ENCODE results near the gene PODN.

PODN gene

GRCh38 chr1:53091841-53092645 lies 30.0 kb downstream of the PODN start:
- no peak for DNase-seq

GRCh38 chr1:53092659-53093450 lies 30.8 kb downstream of the PODN start:
- no peak for DNase-seq

- DNase-seq = no peak
Measured at GRCh38 chr1:53093451-53093754, 31.4 kb downstream of the PODN start.

GRCh38 chr1:53093778-53094532 lies 31.9 kb downstream of the PODN start:
- no peak for DNase-seq

GRCh38 chr1:53094533-53094919 lies 32.5 kb downstream of the PODN start:
- DNase-seq = no peak

- DNase-seq = no peak
Measured at GRCh38 chr1:53104289-53104913, 42.4 kb downstream of the PODN start.

- DNase-seq = no peak
Measured at GRCh38 chr1:53107090-53107489, 45.1 kb downstream of the PODN start.

- no peak for DNase-seq
Measured at GRCh38 chr1:53107570-53108322, 45.7 kb downstream of the PODN start.

- DNase-seq = no peak
Measured at GRCh38 chr1:53108646-53109580, 46.9 kb downstream of the PODN start.

GRCh38 chr1:53110370-53111072 lies 48.5 kb downstream of the PODN start:
- peak; percentile 79 to 87 for DNase-seq

- DNase-seq = peak; percentile 30 to 38
Measured at GRCh38 chr1:53111073-53111556, 49.1 kb downstream of the PODN start.

- DNase-seq = no peak
Measured at GRCh38 chr1:53111693-53112092, 49.7 kb downstream of the PODN start.

GRCh38 chr1:53112271-53112774 lies 50.3 kb downstream of the PODN start:
- no peak for DNase-seq

GRCh38 chr1:53112861-53113260 lies 50.8 kb downstream of the PODN start:
- DNase-seq = no peak

GRCh38 chr1:53114090-53114489 lies 52.1 kb downstream of the PODN start:
- DNase-seq = no peak

- no peak for DNase-seq
Measured at GRCh38 chr1:53114581-53115400, 52.8 kb downstream of the PODN start.

GRCh38 chr1:53115403-53116306 lies 53.6 kb downstream of the PODN start:
- DNase-seq = no peak

- no peak for DNase-seq
Measured at GRCh38 chr1:53116307-53116810, 54.3 kb downstream of the PODN start.
